Loucy (cell line): Measurements from ENCODE around the gene MBLAC1.

Experiments used
- H2AFZ ChIP-seq: fragments of 200-600 bp; sonication (generic); 2 replicates; pipeline ENCODE4 v1.6.0; 2016; ENCODE audit warnings: antibody characterized with exemption, mild to moderate bottlenecking, low read length, moderate library complexity
- H3F3A ChIP-seq: fragments of 200-600 bp; 2 replicates; pipeline ENCODE4 v1.6.0; 2016; ENCODE audit warnings: antibody characterized with exemption, low read depth, mild to moderate bottlenecking
- H3K27me3 ChIP-seq: fragments of 200-600 bp; sonication (generic); 2 replicates; pipeline ENCODE4 v1.6.1; 2014; ENCODE audit warnings: low read length, mild to moderate bottlenecking; ENCODE audit not compliant: insufficient read depth, poor library complexity, severe bottlenecking
- H3K36me3 ChIP-seq: fragments of 200-600 bp; sonication (generic); 2 replicates; pipeline ENCODE4 v1.6.1; 2016; ENCODE audit warnings: low read length; ENCODE audit not compliant: insufficient read depth
- H3K4me1 ChIP-seq: fragments of 200-600 bp; sonication (generic); 2 replicates; pipeline ENCODE4 v1.5.1; 2014; ENCODE audit warnings: low read length, mild to moderate bottlenecking; ENCODE audit not compliant: insufficient read depth, poor library complexity, severe bottlenecking
- H3K4me2 ChIP-seq: fragments of 200-600 bp; sonication (generic); 2 replicates; pipeline ENCODE4 v1.6.0; 2014; ENCODE audit warnings: antibody characterized with exemption, low read length, low read depth, mild to moderate bottlenecking; ENCODE audit not compliant: poor library complexity, severe bottlenecking
- H3K4me3 ChIP-seq: fragments of 200-600 bp; sonication (generic); 2 replicates; pipeline ENCODE4 v1.5.1; 2014; ENCODE audit warnings: low read length, mild to moderate bottlenecking, mixed read lengths; ENCODE audit not compliant: poor library complexity, severe bottlenecking
- H3K79me2 ChIP-seq: fragments of 200-600 bp; sonication (generic); 2 replicates; pipeline ENCODE4 v1.6.1; 2014; ENCODE audit warnings: low read length; ENCODE audit not compliant: insufficient read depth
- H3K9ac ChIP-seq: fragments of 200-600 bp; sonication (generic); 2 replicates; pipeline ENCODE4 v1.6.0; 2014; ENCODE audit warnings: mild to moderate bottlenecking, low read depth, low read length, moderate library complexity; ENCODE audit not compliant: poor library complexity, severe bottlenecking
- H3K9me2 ChIP-seq: fragments of 200-600 bp; sonication (generic); replicated peaks from 2 replicates; pipeline ENCODE4 v1.6.1; 2016; ENCODE audit warnings: low read depth, low read length, mixed read lengths
- H3K9me3 ChIP-seq: fragments of 200-600 bp; sonication (generic); 2 replicates; pipeline ENCODE4 v1.6.1; 2014; ENCODE audit warnings: mild to moderate bottlenecking, antibody characterized with exemption, low read length, low read depth; ENCODE audit not compliant: insufficient read depth
- H4K20me1 ChIP-seq: fragments of 200-600 bp; sonication (generic); 2 replicates; pipeline ENCODE4 v1.6.0; 2014; ENCODE audit warnings: antibody characterized with exemption, low read length, mild to moderate bottlenecking; ENCODE audit not compliant: insufficient read depth, poor library complexity, severe bottlenecking
- EZH2phosphoT487 ChIP-seq: fragments of 200-600 bp; IDR thresholded peaks from 2 replicates; pipeline ENCODE4 v1.6.1; 2018; ENCODE audit warnings: antibody characterized with exemption, mild to moderate bottlenecking, moderate library complexity, borderline replicate concordance
- TF ChIP-seq, protein P1 (sequence below): fragments of 200-600 bp; sonication (generic); conservative IDR thresholded peaks from 2 replicates; pipeline ENCODE4 v1.5.1; 2014; ENCODE audit warnings: mild to moderate bottlenecking, antibody characterized with exemption, low read length

Gene MBLAC1

GRCh38 chr7:100152404-100152803, 25.6 kb downstream of the MBLAC1 start:
- Histone ChIP-seq H3K4me1 (peaks cover 28% of the 10 kb centered on the region), H3K4me2 (peak overlapping the region; percentile 21), H3K9me3 (no peaks in the 10 kb centered on the region), H3K4me3 (no peak overlapping the region), H3K27me3 (no peaks in the 10 kb centered on the region), H3K36me3 (peaks cover 9% of the 10 kb centered on the region; the same call in 1 of the 2 replicates), H3K79me2 (peaks cover 37% of the 10 kb centered on the region), H3K9me2 (no peaks in the 10 kb centered on the region), H3K9ac (no peak overlapping the region), H3F3A (peaks cover 3% of the 10 kb centered on the region; the same call in 1 of the 2 replicates), H4K20me1 (peaks cover 8% of the 10 kb centered on the region), H2AFZ (no peak overlapping the region)
- TF ChIP-seq EZH2phosphoT487 = no peak
- TF ChIP-seq, protein P1, sequence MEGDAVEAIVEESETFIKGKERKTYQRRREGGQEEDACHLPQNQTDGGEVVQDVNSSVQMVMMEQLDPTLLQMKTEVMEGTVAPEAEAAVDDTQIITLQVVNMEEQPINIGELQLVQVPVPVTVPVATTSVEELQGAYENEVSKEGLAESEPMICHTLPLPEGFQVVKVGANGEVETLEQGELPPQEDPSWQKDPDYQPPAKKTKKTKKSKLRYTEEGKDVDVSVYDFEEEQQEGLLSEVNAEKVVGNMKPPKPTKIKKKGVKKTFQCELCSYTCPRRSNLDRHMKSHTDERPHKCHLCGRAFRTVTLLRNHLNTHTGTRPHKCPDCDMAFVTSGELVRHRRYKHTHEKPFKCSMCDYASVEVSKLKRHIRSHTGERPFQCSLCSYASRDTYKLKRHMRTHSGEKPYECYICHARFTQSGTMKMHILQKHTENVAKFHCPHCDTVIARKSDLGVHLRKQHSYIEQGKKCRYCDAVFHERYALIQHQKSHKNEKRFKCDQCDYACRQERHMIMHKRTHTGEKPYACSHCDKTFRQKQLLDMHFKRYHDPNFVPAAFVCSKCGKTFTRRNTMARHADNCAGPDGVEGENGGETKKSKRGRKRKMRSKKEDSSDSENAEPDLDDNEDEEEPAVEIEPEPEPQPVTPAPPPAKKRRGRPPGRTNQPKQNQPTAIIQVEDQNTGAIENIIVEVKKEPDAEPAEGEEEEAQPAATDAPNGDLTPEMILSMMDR = no peak

GRCh38 chr7:100152937-100153666, 26.3 kb downstream of the MBLAC1 start:
- H3K4me3 ChIP-seq = no peak overlapping the region
- no peak overlapping the region for H3K4me2 ChIP-seq
- no peak overlapping the region for H3K9ac ChIP-seq
- no peak overlapping the region for H2AFZ ChIP-seq
- peaks cover 13% of the 10 kb centered on the region for H4K20me1 ChIP-seq
- TF ChIP-seq, protein P1 = no peak
- no peak for TF ChIP-seq EZH2phosphoT487
- H3K79me2 ChIP-seq = peaks cover 44% of the 10 kb centered on the region
- no peaks in the 10 kb centered on the region for H3K27me3 ChIP-seq
- H3F3A ChIP-seq = peaks cover 3% of the 10 kb centered on the region; the same call in 1 of the 2 replicates
- no peaks in the 10 kb centered on the region for H3K9me3 ChIP-seq
- no peaks in the 10 kb centered on the region for H3K9me2 ChIP-seq
- peaks cover 30% of the 10 kb centered on the region for H3K4me1 ChIP-seq
- H3K36me3 ChIP-seq = peaks cover 9% of the 10 kb centered on the region; the same call in 1 of the 2 replicates

- Histone ChIP-seq H3K36me3 (peaks cover 9% of the 10 kb centered on the region; the same call in 1 of the 2 replicates), H3K9ac (no peak overlapping the region), H3K79me2 (peaks cover 50% of the 10 kb centered on the region), H3K9me3 (no peaks in the 10 kb centered on the region), H3K4me2 (no peak overlapping the region), H3K4me3 (no peak overlapping the region), H3F3A (peaks cover 3% of the 10 kb centered on the region; the same call in 1 of the 2 replicates), H3K4me1 (peaks cover 29% of the 10 kb centered on the region), H3K9me2 (no peaks in the 10 kb centered on the region), H2AFZ (no peak overlapping the region), H3K27me3 (no peaks in the 10 kb centered on the region), H4K20me1 (peaks cover 17% of the 10 kb centered on the region)
- no peak for TF ChIP-seq EZH2phosphoT487
- TF ChIP-seq, protein P1 = no peak
Measured at GRCh38 chr7:100153708-100154535, 27.2 kb downstream of the MBLAC1 start.
